GM23248 (cell line): ENCODE results near the gene AK8.

ENCODE experiments used
- EZH2 ChIP-seq: fragments of 200-600 bp; sonication (generic); IDR thresholded peaks from 2 replicates; pipeline ENCODE4 v1.6.1; 2018; ENCODE audit warnings: antibody characterized with exemption, mild to moderate bottlenecking; ENCODE audit not compliant: insufficient read depth, poor library complexity, severe bottlenecking
- EZH2phosphoT487 ChIP-seq: fragments of 200-600 bp; sonication (generic); IDR thresholded peaks from 2 replicates; pipeline ENCODE4 v1.6.1; 2018; ENCODE audit warnings: antibody characterized with exemption, moderate library complexity, mild to moderate bottlenecking, low read depth; ENCODE audit not compliant: insufficient read depth

DNA sequence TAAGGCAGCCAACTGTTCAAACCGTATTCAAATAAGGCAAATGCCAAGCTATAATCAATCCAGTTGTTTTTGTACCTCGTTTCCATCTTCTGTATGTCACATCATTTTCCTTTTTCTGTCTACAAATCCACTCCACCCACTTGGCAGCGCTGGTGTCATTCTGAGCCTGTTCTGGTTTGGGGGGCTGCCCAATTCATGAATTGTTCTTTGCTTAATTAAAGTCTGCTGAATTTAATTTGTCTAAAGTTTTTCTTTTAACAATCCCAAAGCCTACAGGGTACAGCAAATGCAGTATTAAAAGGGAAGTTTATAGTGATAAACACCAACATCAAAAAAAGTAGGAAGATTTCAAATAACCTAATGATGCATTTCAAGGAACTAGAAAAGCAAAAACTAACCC lies 114.5 kb downstream of the AK8 start:
- TF ChIP-seq EZH2 = no peak
- TF ChIP-seq EZH2phosphoT487 = no peak
